IPS DF 6.9 (cell line): Measurements from ENCODE around the gene SART3.

Experiments used
- DNase-seq: peaks from one replicate; pipeline ENCODE4 v3.0.0-alpha.2; 2013; ENCODE audit warnings: low read depth, low spot score
- H3K27ac ChIP-seq: one replicate; pipeline ENCODE4 v1.5.1; 2013; ENCODE audit warnings: low read length, control low read depth
- H3K27me3 ChIP-seq: 2 replicates; pipeline ENCODE4 v1.6.1; 2013; ENCODE audit warnings: mild to moderate bottlenecking, low read length; ENCODE audit not compliant: control insufficient read depth, insufficient read depth
- H3K36me3 ChIP-seq: 2 replicates; pipeline ENCODE4 v1.6.1; 2013; ENCODE audit warnings: low read length; ENCODE audit not compliant: control insufficient read depth, insufficient read depth
- H3K4me1 ChIP-seq: 2 replicates; pipeline ENCODE4 v1.6.1; 2013; ENCODE audit warnings: low read length; ENCODE audit not compliant: control insufficient read depth, insufficient read depth
- H3K4me3 ChIP-seq: 2 replicates; pipeline ENCODE4 v1.5.1; 2013; ENCODE audit warnings: mild to moderate bottlenecking, low read length
- H3K9me3 ChIP-seq: 2 replicates; pipeline ENCODE4 v1.6.1; 2013; ENCODE audit warnings: low read length, inconsistent platforms; ENCODE audit not compliant: control insufficient read depth, insufficient read depth
- WGBS: extraction: QIAGEN DNeasy Blood & Tissue Kit; methylation state at CpG from one replicate; pipeline ENCODE4 v1.1.7; 2013; ENCODE audit warnings: mixed read lengths, missing lambda C conversion rate; ENCODE audit not compliant: insufficient read length, insufficient coverage; 5-methylcytosine and 5-hydroxymethylcytosine counted together

The SART3 gene

GRCh38 chr12:108542320-108542719 is 18.7 kb downstream of the SART3 start:
- H3K27ac ChIP-seq, result no peak overlapping the region
- H3K27me3 ChIP-seq, result no peaks in the 10 kb centered on the region
- WGBS, result no CpG with 5 or more reads among the region's 4 CpGs
- no peak overlapping the region for H3K4me3 ChIP-seq
- H3K9me3 ChIP-seq, result no peaks in the 10 kb centered on the region
- H3K4me1 ChIP-seq, result no peaks in the 10 kb centered on the region
- peaks cover 12% of the 10 kb centered on the region; the same call in 1 of the 2 replicates for H3K36me3 ChIP-seq
- no peak for DNase-seq

- no peaks in the 10 kb centered on the region for H3K27me3 ChIP-seq
- no peaks in the 10 kb centered on the region for H3K4me1 ChIP-seq
- no CpG with 5 or more reads among the region's 10 CpGs for WGBS
- no peak for DNase-seq
- H3K36me3 ChIP-seq, result peaks cover 17% of the 10 kb centered on the region; the same call in 1 of the 2 replicates
- H3K9me3 ChIP-seq, result no peaks in the 10 kb centered on the region
- no peak overlapping the region for H3K27ac ChIP-seq
- H3K4me3 ChIP-seq, result no peak overlapping the region
Measured at GRCh38 chr12:108538616-108539195, 22.3 kb downstream of the SART3 start.

GRCh38 chr12:108538146-108538545 is 22.8 kb downstream of the SART3 start:
- no peaks in the 10 kb centered on the region for H3K27me3 ChIP-seq
- H3K27ac ChIP-seq, result no peak overlapping the region
- no peaks in the 10 kb centered on the region for H3K4me1 ChIP-seq
- H3K9me3 ChIP-seq, result no peaks in the 10 kb centered on the region
- DNase-seq, result no peak
- no peak overlapping the region for H3K4me3 ChIP-seq
- H3K36me3 ChIP-seq, result peaks cover 15% of the 10 kb centered on the region; the same call in 1 of the 2 replicates
- WGBS, result no CpG with 5 or more reads among the region's 6 CpGs

- no peak overlapping the region for H3K4me3 ChIP-seq
- H3K4me1 ChIP-seq, result no peaks in the 10 kb centered on the region
- peaks cover 41% of the 10 kb centered on the region for H3K36me3 ChIP-seq
- no peaks in the 10 kb centered on the region for H3K27me3 ChIP-seq
- WGBS, result no CpG with 5 or more reads among the region's 15 CpGs
- H3K9me3 ChIP-seq, result no peaks in the 10 kb centered on the region
- no peak overlapping the region for H3K27ac ChIP-seq
- DNase-seq, result no peak
Measured at GRCh38 chr12:108531929-108532848, 28.8 kb downstream of the SART3 start.

- WGBS, result 100% methylated on average over 2 of the region's 9 CpGs
- H3K27me3 ChIP-seq, result no peaks in the 10 kb centered on the region
- H3K4me1 ChIP-seq, result no peaks in the 10 kb centered on the region
- no peak overlapping the region for H3K4me3 ChIP-seq
- H3K27ac ChIP-seq, result no peak overlapping the region
- H3K9me3 ChIP-seq, result no peaks in the 10 kb centered on the region
- H3K36me3 ChIP-seq, result peaks cover 48% of the 10 kb centered on the region
- no peak for DNase-seq
Measured at GRCh38 chr12:108530161-108530560, 30.8 kb downstream of the SART3 start.

GRCh38 chr12:108527166-108527496 is 33.8 kb downstream of the SART3 start:
- Histone ChIP-seq H3K36me3 (peaks cover 67% of the 10 kb centered on the region), H3K4me3 (no peak overlapping the region), H3K27me3 (no peaks in the 10 kb centered on the region), H3K9me3 (no peaks in the 10 kb centered on the region), H3K4me1 (no peaks in the 10 kb centered on the region), H3K27ac (no peak overlapping the region)
- WGBS, result no CpG with 5 or more reads among the region's 6 CpGs
- no peak for DNase-seq

- Histone ChIP-seq H3K9me3 (no peaks in the 10 kb centered on the region), H3K27me3 (no peaks in the 10 kb centered on the region), H3K27ac (no peak overlapping the region), H3K4me3 (no peak overlapping the region), H3K4me1 (no peaks in the 10 kb centered on the region), H3K36me3 (peaks cover 66% of the 10 kb centered on the region)
- no peak for DNase-seq
- WGBS, result no CpG with 5 or more reads among the region's 10 CpGs
Measured at GRCh38 chr12:108526482-108527165, 34.3 kb downstream of the SART3 start.

GRCh38 chr12:108525681-108526080 is 35.3 kb downstream of the SART3 start:
- no CpG with 5 or more reads among the region's 5 CpGs for WGBS
- H3K4me3 ChIP-seq, result no peak overlapping the region
- H3K27ac ChIP-seq, result no peak overlapping the region
- no peaks in the 10 kb centered on the region for H3K27me3 ChIP-seq
- H3K4me1 ChIP-seq, result no peaks in the 10 kb centered on the region
- H3K9me3 ChIP-seq, result no peaks in the 10 kb centered on the region
- peaks cover 72% of the 10 kb centered on the region for H3K36me3 ChIP-seq
- DNase-seq, result no peak

- WGBS, result no CpG with 5 or more reads among the region's 14 CpGs
- Histone ChIP-seq H3K36me3 (peaks cover 74% of the 10 kb centered on the region), H3K4me1 (no peaks in the 10 kb centered on the region), H3K4me3 (no peak overlapping the region), H3K27ac (no peak overlapping the region), H3K27me3 (no peaks in the 10 kb centered on the region), H3K9me3 (no peaks in the 10 kb centered on the region)
- DNase-seq, result no peak
Measured at GRCh38 chr12:108523365-108523764, 37.6 kb downstream of the SART3 start.

GRCh38 chr12:108519558-108519957 is 41.4 kb downstream of the SART3 start:
- Histone ChIP-seq H3K27ac (no peak overlapping the region), H3K4me1 (no peaks in the 10 kb centered on the region), H3K9me3 (no peaks in the 10 kb centered on the region), H3K36me3 (peaks cover 47% of the 10 kb centered on the region), H3K27me3 (no peaks in the 10 kb centered on the region), H3K4me3 (no peak overlapping the region)
- WGBS, result no CpG with 5 or more reads among the region's 4 CpGs
- no peak for DNase-seq
